ENCODE data around the gene MGMT. TPM values are rescaled to one million over a fixed set of nuclear protein-coding genes. Genes with fewer than 3 reads are reported as not detected.

MGMT gene
- total and polyA plus RNA-seq, 9 of the 15 experiments (the other 6 are each of a cell fraction or from before 2014, with no cell fraction given), result 0.03 to 0.29 (median 0.11) TPM; not detected in 4

DNA sequence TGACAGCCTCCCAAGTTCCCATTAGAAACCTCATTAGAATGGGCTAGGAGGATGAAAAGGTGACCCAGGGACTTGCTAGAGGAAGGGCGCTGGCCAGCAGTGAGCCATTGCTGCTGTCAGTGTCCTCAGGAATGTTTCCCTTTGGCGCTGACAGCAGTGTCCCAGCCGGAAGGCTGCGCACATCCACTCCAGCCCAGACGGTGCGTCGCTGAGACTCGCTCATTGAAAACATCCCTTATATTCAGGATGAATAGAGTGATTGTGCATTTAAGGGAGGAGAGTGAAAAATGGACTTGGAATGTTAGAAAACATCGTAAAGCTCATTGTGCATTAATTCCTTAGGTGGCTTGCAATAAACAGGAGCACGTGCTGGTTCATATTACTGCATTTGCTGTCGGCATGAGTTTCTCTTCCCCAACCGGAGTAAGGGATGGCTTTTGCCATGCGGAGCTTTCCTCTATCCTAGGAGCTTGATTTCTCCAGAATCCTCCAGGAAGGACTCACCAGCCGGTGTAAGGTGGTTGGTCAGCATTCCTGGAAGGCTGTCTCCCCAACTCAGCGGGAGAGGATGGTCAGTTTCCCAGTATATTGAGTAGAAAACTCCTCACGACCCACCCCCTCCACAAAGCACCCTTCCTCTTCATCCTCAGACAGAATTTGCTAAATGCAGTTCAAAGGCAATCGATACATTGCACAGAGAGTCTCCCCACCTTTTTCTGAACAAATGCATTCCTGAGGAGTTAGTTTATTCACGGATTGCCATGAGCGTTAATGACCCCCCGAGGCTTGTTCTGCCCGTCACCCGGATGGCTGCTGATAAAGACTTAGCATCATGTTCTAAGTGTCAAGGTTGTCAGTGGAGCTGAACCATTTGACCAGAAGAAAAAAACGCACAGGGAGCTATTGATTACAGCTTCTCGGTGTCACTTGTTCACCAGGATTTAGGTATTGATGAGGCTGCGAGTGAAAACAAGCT lies 295.2 kb downstream of the MGMT start (continued):
- TF ChIP-seq NRF1 (conservative IDR thresholded peaks at IDR 0.05 in 1 of 2, IDR thresholded peaks at IDR 0.05 in 1 of 2) (no peak), ZNF507 (tag; conservative IDR thresholded peaks at IDR 0.05) (no peak), KDM2B (CRISPR knock-in tag; IDR thresholded peaks at IDR 0.05) (no peak), ZNF79 (CRISPR knock-in tag; IDR thresholded peaks at IDR 0.05; ENCODE audit: low read depth) (no peak), U2AF1 (optimal IDR thresholded peaks at IDR 0.05; ENCODE audit: low read depth, low read length) (no peak), GATAD2B (IDR thresholded peaks at IDR 0.05; ENCODE audit: borderline replicate concordance) (no peak), ZNF445 (CRISPR knock-in tag; IDR thresholded peaks at IDR 0.05; ENCODE audit: low read depth) (no peak), TCF3 (CRISPR knock-in tag; IDR thresholded peaks at IDR 0.05) (no peak), SUPT5H (IDR thresholded peaks at IDR 0.05) (no peak)
- TF ChIP-seq, protein P1, sequence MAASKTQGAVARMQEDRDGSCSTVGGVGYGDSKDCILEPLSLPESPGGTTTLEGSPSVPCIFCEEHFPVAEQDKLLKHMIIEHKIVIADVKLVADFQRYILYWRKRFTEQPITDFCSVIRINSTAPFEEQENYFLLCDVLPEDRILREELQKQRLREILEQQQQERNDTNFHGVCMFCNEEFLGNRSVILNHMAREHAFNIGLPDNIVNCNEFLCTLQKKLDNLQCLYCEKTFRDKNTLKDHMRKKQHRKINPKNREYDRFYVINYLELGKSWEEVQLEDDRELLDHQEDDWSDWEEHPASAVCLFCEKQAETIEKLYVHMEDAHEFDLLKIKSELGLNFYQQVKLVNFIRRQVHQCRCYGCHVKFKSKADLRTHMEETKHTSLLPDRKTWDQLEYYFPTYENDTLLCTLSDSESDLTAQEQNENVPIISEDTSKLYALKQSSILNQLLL (CRISPR knock-in tag; IDR thresholded peaks at IDR 0.05; ENCODE audit: borderline replicate concordance), result no peak

All from K562 (cell line).